Activated B cell treated with CpG ODN at 0.5 μM for 24 hours (primary cell): Measurements from ENCODE around the gene CD160. TPM values are rescaled to one million over a fixed set of nuclear protein-coding genes. Genes with fewer than 3 reads are reported as not detected.
"Not testable (repeated sequence)": the region's sequence is repeated elsewhere in the genome, so short reads cannot be mapped to it uniquely, and the experiment has no call there.

Experiments
- ATAC-seq: fragments of 200-7000 bp; cut with Tn5 transposase; one replicate; pipeline ENCODE4 v1.10.0; 2021; ENCODE audit warnings: low read depth, mild to moderate bottlenecking, moderate library complexity
- CTCF ChIA-PET: fragments of 350-600 bp; sonication (Branson Sonifier 250); formaldehyde crosslinking; loops from one replicate; lab custom pipeline; 2021; ENCODE audit warnings: antibody characterized with exemption; lab: Charles Lee
- POLR2A ChIA-PET: fragments of 350-600 bp; sonication (Branson Sonifier 250); formaldehyde crosslinking; loops from one replicate; lab custom pipeline; 2021; ENCODE audit warnings: antibody characterized with exemption; lab: Charles Lee
- DNase-seq: peaks from one replicate; pipeline ENCODE4 v3.0.0; 2022
- H3K27ac Mint-ChIP-seq: one replicate; pipeline ENCODE4 v1.8.0; 2020; ENCODE audit warnings: mixed read lengths
- H3K27me3 Mint-ChIP-seq: one replicate; pipeline ENCODE4 v1.8.0; 2021; ENCODE audit warnings: mixed read lengths
- H3K36me3 Mint-ChIP-seq: one replicate; pipeline ENCODE4 v1.8.0; 2021; ENCODE audit warnings: low read depth, mixed read lengths
- H3K4me1 Mint-ChIP-seq: one replicate; pipeline ENCODE4 v1.8.0; 2021; ENCODE audit warnings: mixed read lengths
- H3K4me3 Mint-ChIP-seq: one replicate; pipeline ENCODE4 v1.8.0; 2020; ENCODE audit warnings: mild to moderate bottlenecking, mixed read lengths
- H3K9me3 Mint-ChIP-seq: one replicate; pipeline ENCODE4 v1.8.0; 2020; ENCODE audit warnings: mixed read lengths
- intact Hi-C: fragments of 100-400 bp; cut with micrococcal nuclease; formaldehyde crosslinking; loops from one replicate; pipeline ENCODE4 v1.15.1; 2024
- total RNA-seq: library from RNA; stranded (reverse); gene quantifications from 2 replicates; pipeline ENCODE4 v1.2.3, GENCODE V29; 2022
- TF ChIP-seq, protein P1 (sequence below): fragments of 200-600 bp; IDR thresholded peaks from one replicate; pipeline ENCODE4 v1.8.0; 2022; ENCODE audit warnings: antibody characterized with exemption, mild to moderate bottlenecking

Gene CD160
- total RNA-seq, 1 donor from 2014 or later, result not detected

DNA sequence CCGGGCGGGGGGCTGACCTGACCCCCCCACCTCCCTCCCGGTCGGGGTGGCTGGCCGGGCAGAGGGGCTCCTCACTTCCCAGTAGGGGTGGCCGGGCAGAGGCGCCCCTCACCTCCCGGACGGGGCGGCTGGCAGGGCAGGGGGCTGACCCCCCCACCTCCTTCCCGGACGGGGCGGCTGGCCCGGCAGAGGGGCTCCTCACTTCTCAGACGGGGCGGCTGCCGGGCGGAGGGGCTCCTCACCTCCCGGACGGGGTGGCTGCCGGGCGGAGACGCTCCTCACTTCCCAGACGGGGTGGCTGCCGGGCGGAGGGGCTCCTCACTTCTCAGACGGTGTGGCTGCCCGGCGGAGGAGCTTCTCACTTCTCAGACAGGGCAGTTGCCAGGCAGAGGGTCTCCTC lies 47.6 kb downstream of the CD160 start:
- H3K4me1 Mint-ChIP-seq, H3K9me3 Mint-ChIP-seq, H3K27me3 Mint-ChIP-seq, intact Hi-C loops, POLR2A ChIA-PET, H3K4me3 Mint-ChIP-seq, CTCF ChIA-PET, DNase-seq, H3K27ac Mint-ChIP-seq, ATAC-seq: not testable (repeated sequence)
- peaks cover 56% of the 10 kb centered on the region for H3K36me3 Mint-ChIP-seq

DNA sequence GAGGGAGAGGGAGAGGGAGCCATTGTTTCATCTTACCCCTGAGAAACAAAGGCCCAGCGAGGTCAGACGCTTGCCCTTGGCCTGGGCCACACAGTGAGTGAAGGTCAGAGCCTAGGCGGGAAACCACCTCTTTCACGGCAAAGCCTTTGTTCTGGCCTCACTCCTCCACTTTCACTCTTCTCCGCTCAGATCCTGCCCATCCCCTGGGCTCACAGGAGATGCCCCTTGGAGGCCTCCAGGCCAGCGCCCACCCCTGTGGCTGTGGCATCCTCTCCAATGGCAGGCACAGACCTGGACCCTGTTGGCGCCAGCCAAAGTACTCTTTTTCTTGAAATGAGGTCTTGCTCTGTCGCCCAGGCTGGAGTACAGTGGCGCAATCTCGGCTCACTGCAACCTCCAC lies 48.7 kb downstream of the CD160 start:
- H3K27ac Mint-ChIP-seq, H3K27me3 Mint-ChIP-seq, H3K4me3 Mint-ChIP-seq, H3K9me3 Mint-ChIP-seq, POLR2A ChIA-PET, ATAC-seq, CTCF ChIA-PET, H3K4me1 Mint-ChIP-seq, intact Hi-C loops, DNase-seq: not testable (repeated sequence)
- H3K36me3 Mint-ChIP-seq, result peaks cover 55% of the 10 kb centered on the region

DNA sequence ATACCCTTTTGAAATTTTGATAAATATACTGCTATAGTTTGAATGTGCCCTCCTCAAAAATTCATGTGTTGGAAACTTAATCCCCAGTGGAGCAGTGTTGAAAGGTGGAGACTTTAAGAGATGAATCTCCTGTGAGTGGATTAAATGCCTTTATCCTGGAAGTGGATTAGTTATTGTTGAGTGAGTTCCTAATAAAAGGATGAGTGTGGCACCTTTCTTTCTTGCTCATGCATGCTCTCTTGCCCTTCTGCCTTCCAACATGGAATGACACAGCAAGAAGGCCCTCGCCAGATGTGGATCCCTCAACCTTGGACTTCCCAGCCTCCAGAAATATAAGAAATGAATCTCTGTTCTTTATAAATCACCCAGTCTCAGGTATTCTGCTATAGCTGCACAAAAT lies 51.8 kb downstream of the CD160 start:
- Mint-ChIP-seq H3K4me1 (no peaks in the 10 kb centered on the region), H3K9me3 (no peaks in the 10 kb centered on the region), H3K36me3 (peaks cover 47% of the 10 kb centered on the region), H3K27ac (no peak overlapping the region), H3K4me3 (no peak overlapping the region), H3K27me3 (no peaks in the 10 kb centered on the region)
- ATAC-seq (no peak), DNase-seq (no peak)
- ChIA-PET CTCF (no interaction called here), POLR2A (no interaction called here)
- TF ChIP-seq, protein P1, sequence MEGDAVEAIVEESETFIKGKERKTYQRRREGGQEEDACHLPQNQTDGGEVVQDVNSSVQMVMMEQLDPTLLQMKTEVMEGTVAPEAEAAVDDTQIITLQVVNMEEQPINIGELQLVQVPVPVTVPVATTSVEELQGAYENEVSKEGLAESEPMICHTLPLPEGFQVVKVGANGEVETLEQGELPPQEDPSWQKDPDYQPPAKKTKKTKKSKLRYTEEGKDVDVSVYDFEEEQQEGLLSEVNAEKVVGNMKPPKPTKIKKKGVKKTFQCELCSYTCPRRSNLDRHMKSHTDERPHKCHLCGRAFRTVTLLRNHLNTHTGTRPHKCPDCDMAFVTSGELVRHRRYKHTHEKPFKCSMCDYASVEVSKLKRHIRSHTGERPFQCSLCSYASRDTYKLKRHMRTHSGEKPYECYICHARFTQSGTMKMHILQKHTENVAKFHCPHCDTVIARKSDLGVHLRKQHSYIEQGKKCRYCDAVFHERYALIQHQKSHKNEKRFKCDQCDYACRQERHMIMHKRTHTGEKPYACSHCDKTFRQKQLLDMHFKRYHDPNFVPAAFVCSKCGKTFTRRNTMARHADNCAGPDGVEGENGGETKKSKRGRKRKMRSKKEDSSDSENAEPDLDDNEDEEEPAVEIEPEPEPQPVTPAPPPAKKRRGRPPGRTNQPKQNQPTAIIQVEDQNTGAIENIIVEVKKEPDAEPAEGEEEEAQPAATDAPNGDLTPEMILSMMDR, result no peak
- intact Hi-C loops, result no loop called here

DNA sequence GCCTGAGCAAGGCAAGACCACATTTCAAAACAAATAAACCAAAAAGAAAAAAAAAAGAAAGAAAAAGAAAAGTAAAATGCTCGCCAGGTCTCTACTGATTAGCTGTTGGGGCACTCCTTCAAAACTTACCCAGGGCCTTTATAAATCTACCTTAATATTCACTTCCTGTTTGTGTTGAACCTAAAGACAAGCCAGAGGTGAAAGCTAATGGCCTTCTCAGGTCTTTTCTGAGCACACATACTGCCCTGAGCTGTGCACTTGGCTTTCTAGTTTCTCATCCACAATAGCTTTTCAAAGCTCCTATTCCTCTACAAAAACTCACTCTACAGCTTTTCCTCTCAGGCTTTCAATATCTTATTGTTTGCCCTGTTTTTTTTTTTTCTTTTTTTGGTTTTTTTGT lies 54.1 kb downstream of the CD160 start:
- Mint-ChIP-seq H3K4me3 (no peak overlapping the region), H3K4me1 (no peaks in the 10 kb centered on the region), H3K36me3 (peaks cover 43% of the 10 kb centered on the region), H3K27ac (no peak overlapping the region), H3K9me3 (no peaks in the 10 kb centered on the region), H3K27me3 (no peaks in the 10 kb centered on the region)
- intact Hi-C loops, result no loop called here
- TF ChIP-seq, protein P1, result no peak
- DNase-seq (no peak), ATAC-seq (no peak)
- CTCF ChIA-PET, result no interaction called here
- POLR2A ChIA-PET, result no interaction called here

DNA sequence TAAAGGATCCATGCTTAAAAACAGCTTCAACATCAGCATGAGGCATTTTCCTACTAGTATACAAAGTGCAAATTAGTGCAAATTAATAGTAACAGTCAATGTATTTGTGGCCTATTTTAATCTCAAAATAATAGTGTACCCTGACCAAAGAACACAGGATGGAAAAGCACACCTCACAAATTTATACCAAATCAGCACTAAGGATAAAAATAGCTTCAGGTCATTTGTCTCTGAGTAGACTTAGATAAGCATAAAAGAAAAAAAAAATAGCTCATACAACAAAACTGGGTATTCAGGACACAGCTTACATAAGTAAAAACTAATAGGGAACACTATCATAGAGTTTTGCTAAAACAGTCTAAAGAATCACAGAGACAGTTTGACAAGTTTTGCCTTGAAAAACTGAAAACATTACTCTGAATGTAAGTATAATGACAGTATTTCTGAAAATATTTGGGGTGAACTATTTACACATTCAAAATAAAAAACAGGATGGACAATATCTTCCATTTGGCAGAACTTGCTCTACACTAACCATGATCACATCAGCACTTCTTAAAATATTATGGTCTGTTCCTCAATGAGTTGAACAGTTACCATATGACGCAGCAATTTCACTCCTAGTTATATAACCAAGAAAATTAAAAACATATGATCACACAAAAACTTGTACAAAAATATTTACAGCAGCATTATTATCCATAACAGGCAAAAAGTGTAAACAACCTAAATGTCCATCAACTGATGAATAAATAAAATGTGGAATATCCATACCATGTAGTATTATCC lies 58.3 kb downstream of the CD160 start:
- intact Hi-C loops, result no loop called here
- ATAC-seq (no peak), DNase-seq (no peak)
- Mint-ChIP-seq H3K27ac (no peak overlapping the region), H3K9me3 (no peaks in the 10 kb centered on the region), H3K27me3 (no peaks in the 10 kb centered on the region), H3K4me3 (no peak overlapping the region), H3K4me1 (no peaks in the 10 kb centered on the region), H3K36me3 (peaks cover 36% of the 10 kb centered on the region)
- ChIA-PET POLR2A (no interaction called here), CTCF (interaction anchor here (1.4 kb wide), 1 partner anchor 11 kb away, joined by 3 read pairs; no protein-coding TSS in a partner anchor)
- TF ChIP-seq, protein P1, result no peak

DNA sequence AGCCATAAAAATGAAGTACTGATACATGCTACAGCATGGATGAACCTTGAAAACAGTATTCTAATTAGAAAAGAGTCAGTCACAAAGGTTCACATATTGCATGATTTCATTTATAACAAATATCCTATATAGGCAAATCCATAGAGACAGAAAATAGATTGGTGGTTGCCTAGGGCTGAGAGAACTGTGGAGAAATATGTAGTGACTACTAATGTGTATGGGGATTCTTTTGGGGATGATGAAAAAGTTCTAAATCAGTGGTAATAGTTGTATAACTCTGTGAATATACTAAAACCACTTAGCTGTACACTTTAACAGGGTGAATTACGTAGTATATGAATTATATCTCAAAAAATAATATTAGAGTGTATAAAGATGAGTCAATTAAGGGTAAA lies 58.8 kb downstream of the CD160 start:
- Mint-ChIP-seq H3K27me3 (no peaks in the 10 kb centered on the region), H3K4me3 (no peak overlapping the region), H3K4me1 (no peaks in the 10 kb centered on the region), H3K27ac (no peak overlapping the region), H3K9me3 (no peaks in the 10 kb centered on the region), H3K36me3 (peaks cover 36% of the 10 kb centered on the region)
- intact Hi-C loops, result no loop called here
- TF ChIP-seq, protein P1, result no peak
- ChIA-PET CTCF (interaction anchor here (1.4 kb wide), 1 partner anchor 10 kb away, joined by 3 read pairs; no protein-coding TSS in a partner anchor), POLR2A (no interaction called here)
- ATAC-seq (no peak), DNase-seq (no peak)
